GM19239 (cell line): ENCODE results near the gene SOAT2.

Experiments
- DNase-seq: peaks from one replicate; pipeline ENCODE4 v3.0.0; 2011; ENCODE audit warnings: low spot score; ENCODE audit not compliant: insufficient read length
- FAIRE-seq: peaks from 2 replicates; lab custom pipeline; 2011; peaks lifted over from hg19 to GRCh38; lab: Jason Lieb, UNC

Gene SOAT2

GRCh38 chr12:53172352-53172751 lies 69.1 kb downstream of the SOAT2 start:
- DNase-seq: no peak
- FAIRE-seq: no peak

GRCh38 chr12:53173085-53173715 lies 69.9 kb downstream of the SOAT2 start:
- FAIRE-seq: no peak

More at GRCh38 chr12:53173085-53173715, 69.9 kb downstream of the SOAT2 start:
- no peak for DNase-seq
